Loucy (cell line): ENCODE data around the gene LANCL2.

Experiments used
- EZH2phosphoT487 ChIP-seq: fragments of 200-600 bp; IDR thresholded peaks from 2 replicates; pipeline ENCODE4 v1.6.1; 2018; ENCODE audit warnings: antibody characterized with exemption, mild to moderate bottlenecking, moderate library complexity, borderline replicate concordance
- TF ChIP-seq, protein P1 (sequence below): fragments of 200-600 bp; sonication (generic); conservative IDR thresholded peaks from 2 replicates; pipeline ENCODE4 v1.5.1; 2014; ENCODE audit warnings: mild to moderate bottlenecking, antibody characterized with exemption, low read length

DNA sequence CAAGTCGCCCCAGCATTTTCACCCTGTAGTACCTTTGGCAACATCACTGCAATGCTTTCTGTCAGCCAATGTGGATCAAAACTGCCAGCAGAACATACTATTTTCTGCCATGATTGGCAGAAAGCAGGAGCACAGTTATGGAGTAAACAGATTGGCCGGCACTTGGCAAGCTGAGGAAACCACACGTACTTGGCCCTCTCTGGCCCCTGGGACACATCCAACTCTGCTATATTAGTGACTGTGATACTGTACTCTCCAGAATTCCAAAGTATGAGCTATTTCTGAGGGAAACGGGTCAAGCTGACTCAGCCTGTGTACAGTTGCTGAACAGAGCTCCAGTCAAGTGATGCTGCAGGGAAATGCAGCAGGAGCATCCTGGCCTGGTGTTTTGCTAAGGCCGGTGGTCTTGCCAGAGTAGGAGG, 39.8 kb upstream of the LANCL2 start:
- TF ChIP-seq, protein P1, sequence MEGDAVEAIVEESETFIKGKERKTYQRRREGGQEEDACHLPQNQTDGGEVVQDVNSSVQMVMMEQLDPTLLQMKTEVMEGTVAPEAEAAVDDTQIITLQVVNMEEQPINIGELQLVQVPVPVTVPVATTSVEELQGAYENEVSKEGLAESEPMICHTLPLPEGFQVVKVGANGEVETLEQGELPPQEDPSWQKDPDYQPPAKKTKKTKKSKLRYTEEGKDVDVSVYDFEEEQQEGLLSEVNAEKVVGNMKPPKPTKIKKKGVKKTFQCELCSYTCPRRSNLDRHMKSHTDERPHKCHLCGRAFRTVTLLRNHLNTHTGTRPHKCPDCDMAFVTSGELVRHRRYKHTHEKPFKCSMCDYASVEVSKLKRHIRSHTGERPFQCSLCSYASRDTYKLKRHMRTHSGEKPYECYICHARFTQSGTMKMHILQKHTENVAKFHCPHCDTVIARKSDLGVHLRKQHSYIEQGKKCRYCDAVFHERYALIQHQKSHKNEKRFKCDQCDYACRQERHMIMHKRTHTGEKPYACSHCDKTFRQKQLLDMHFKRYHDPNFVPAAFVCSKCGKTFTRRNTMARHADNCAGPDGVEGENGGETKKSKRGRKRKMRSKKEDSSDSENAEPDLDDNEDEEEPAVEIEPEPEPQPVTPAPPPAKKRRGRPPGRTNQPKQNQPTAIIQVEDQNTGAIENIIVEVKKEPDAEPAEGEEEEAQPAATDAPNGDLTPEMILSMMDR, result no peak
- TF ChIP-seq EZH2phosphoT487, result no peak
